Muscle of leg (tissue), 11 donors: Measurements from ENCODE around the gene TAS2R19. TPM values are rescaled to one million over a fixed set of nuclear protein-coding genes. Genes with fewer than 3 reads are reported as not detected.
"Not testable (repeated sequence)": the region's sequence is repeated elsewhere in the genome, so short reads cannot be mapped to it uniquely, and the experiment has no call there.

Experiments used
- DNase-seq: peaks from one replicate; pipeline ENCODE4 v3.0.0; 2013
- H3K27ac ChIP-seq: one replicate; pipeline ENCODE4 v1.5.1; 2013; ENCODE audit warnings: mild to moderate bottlenecking, low read length, control low read depth
- H3K27me3 ChIP-seq: one replicate; pipeline ENCODE4 v1.6.1; 2013; ENCODE audit warnings: low read length; ENCODE audit not compliant: control insufficient read depth, insufficient read depth
- H3K36me3 ChIP-seq: one replicate; pipeline ENCODE4 v1.6.1; 2013; ENCODE audit warnings: low read length; ENCODE audit not compliant: control insufficient read depth, insufficient read depth
- H3K4me1 ChIP-seq: one replicate; pipeline ENCODE4 v1.6.1; 2013; ENCODE audit warnings: low read length; ENCODE audit not compliant: control insufficient read depth, insufficient read depth
- H3K4me3 ChIP-seq: one replicate; pipeline ENCODE4 v1.5.1; 2013; ENCODE audit warnings: low read length, control low read depth
- H3K9me3 ChIP-seq: replicated peaks from 2 replicates; pipeline ENCODE4 v1.6.1; 2013; ENCODE audit warnings: low read depth, low read length; ENCODE audit not compliant: control insufficient read depth
- WGBS: methylation state at CpG from one replicate; pipeline ENCODE4 v1.1.5; 2013; ENCODE audit warnings: missing lambda C conversion rate; ENCODE audit not compliant: insufficient coverage; 5-methylcytosine and 5-hydroxymethylcytosine counted together
- polyA plus RNA-seq, 8 donors: library from polyadenylated mRNA; unstranded; fragments of 120-200 nt; gene quantifications; one replicate each; pipeline versions ENCODE4 v1.2.1 to v1.2.3, GENCODE V29; 2013; ENCODE audit warnings: inconsistent platforms in 1 of 8, low replicate concordance in 1 of 8; ENCODE audit not compliant: insufficient read length in 8 of 8, insufficient read depth in 1 of 8
- total RNA-seq: library from RNA; stranded (reverse); fragments of 120-200 nt; gene quantifications from one replicate; pipeline ENCODE4 v1.2.4, GENCODE V29; 2013

TAS2R19 gene
- total and polyA plus RNA-seq, 9 donors, result 0.58 to 3.6 (median 1.2) TPM

DNA sequence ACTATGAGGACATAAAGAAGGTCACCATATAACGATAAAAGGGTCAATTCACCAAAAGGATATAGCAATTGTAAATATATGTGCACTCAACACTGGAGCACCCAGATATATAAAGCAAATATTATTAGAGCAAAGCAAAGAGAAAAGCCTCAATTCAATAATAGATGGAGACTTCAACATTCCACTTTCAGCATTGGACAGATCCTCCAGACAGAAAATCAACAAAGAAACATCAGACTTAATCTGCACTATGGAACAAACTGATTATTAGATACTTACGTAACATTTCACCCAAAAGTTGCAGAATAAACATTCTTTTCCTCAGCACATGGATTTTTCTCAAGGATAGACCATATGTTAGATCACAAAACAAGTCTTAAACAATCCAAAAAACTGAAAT, 18.9 kb upstream of the TAS2R19 start:
- not testable (repeated sequence) for H3K27ac ChIP-seq, H3K36me3 ChIP-seq, H3K4me3 ChIP-seq, H3K27me3 ChIP-seq, H3K4me1 ChIP-seq, DNase-seq, H3K9me3 ChIP-seq
- WGBS, result 71% methylated on average over 1 of the region's 2 CpGs

DNA sequence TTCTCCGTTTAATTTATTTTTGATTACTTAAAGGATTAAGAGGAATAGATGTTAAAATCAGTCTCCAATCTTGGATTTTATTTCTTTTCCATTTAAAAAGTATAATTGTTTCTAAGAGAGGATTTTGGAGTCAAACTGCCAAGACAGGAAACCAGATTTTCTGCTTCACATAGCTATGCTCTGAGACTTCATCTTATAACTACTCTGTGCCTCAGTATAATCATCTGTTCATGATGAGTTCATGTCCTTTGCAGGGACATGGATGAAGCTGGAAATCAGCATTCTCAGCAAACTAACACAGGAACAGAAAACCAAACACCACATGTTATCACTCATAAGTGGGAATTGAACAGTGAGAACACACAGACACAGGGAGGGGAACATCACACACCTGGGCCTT, 17.7 kb upstream of the TAS2R19 start:
- Histone ChIP-seq H3K27me3 (no peaks in the 10 kb centered on the region), H3K4me3 (no peak overlapping the region), H3K4me1 (no peaks in the 10 kb centered on the region), H3K27ac (no peak overlapping the region), H3K36me3 (no peaks in the 10 kb centered on the region), H3K9me3 (peaks cover 2% of the 10 kb centered on the region)
- no CpG with 5 or more reads among the region's 1 CpG for WGBS
- DNase-seq, result no peak

GRCh38 chr12:11039171-11039570, 16.8 kb upstream of the TAS2R19 start:
- H3K36me3 ChIP-seq, result no peaks in the 10 kb centered on the region
- no peak overlapping the region for H3K27ac ChIP-seq
- H3K4me3 ChIP-seq, result no peak overlapping the region
- H3K9me3 ChIP-seq, result peaks cover 2% of the 10 kb centered on the region
- DNase-seq, result no peak
- H3K27me3 ChIP-seq, result no peaks in the 10 kb centered on the region
- no CpG with 5 or more reads among the region's 3 CpGs for WGBS
- no peaks in the 10 kb centered on the region for H3K4me1 ChIP-seq

GRCh38 chr12:11033959-11034358, 11.5 kb upstream of the TAS2R19 start:
- WGBS, result no CpG with 5 or more reads among the region's 3 CpGs
- H3K27ac ChIP-seq, DNase-seq, H3K27me3 ChIP-seq, H3K9me3 ChIP-seq, H3K4me1 ChIP-seq, H3K36me3 ChIP-seq, H3K4me3 ChIP-seq: not testable (repeated sequence)

DNA sequence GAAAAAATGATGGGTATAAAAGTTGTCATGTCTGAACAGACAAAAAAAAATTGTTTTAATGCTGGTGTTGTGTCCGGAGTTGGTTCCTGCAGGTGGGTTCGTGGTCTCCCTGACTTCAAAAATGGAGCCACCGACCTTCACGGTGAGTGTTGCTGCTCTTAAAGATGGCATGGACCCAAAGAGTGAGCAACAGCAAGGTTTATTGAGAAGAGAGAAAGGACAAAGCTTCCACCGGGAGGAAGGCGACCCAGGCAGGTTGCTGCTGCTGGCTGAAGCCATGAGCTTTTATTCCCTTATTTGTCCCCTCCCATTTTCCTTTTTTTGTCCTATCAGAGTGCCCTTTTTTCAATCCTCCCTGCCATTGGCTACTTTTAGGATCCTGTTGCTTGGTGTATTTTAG, 8.9 kb upstream of the TAS2R19 start, which contains the start of gene TAS2R31:
Gene TAS2R31 (minus strand): TSS at position 101 of the 400 bp plus-strand sequence. CDS start 72 bp downstream, at position 29.
- Histone ChIP-seq H3K36me3 (no peaks in the 10 kb centered on the region), H3K9me3 (no peaks in the 10 kb centered on the region), H3K4me3 (no peak within 1 kb of the TSS), H3K27me3 (no peaks in the 10 kb centered on the region), H3K27ac (no peak within 1 kb of the TSS), H3K4me1 (no peaks in the 10 kb centered on the region)
- 98% methylated on average over 4 of the region's 6 CpGs for WGBS
- no peak for DNase-seq

DNA sequence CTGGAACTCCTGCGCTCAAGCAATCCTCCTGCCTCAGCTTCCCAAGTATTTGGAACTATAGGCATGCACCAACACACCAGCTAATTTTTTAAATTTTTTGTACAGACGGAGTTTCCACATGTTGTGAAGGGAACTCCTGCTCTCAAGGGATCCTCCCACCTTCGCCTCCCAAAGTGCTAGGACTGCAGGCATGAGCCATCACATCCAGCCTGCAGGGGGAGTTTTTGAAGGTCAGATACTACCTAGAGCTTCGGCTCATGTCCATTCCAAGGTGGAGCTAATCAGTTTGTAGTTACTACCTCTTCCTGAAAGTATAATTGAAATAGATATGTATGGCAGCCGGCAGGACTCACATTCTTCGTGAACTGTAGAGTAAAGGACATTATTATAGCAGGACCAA, 3.7 kb upstream of the TAS2R19 start:
- no peak overlapping the region for H3K27ac ChIP-seq
- H3K27me3 ChIP-seq, result no peaks in the 10 kb centered on the region
- no peak overlapping the region for H3K4me3 ChIP-seq
- no CpG with 5 or more reads among the region's 6 CpGs for WGBS
- H3K9me3 ChIP-seq, result peaks cover 2% of the 10 kb centered on the region
- peaks cover 2% of the 10 kb centered on the region for H3K36me3 ChIP-seq
- no peaks in the 10 kb centered on the region for H3K4me1 ChIP-seq
- DNase-seq, result no peak

GRCh38 chr12:11023387-11023786, 967 bp upstream of the TAS2R19 start:
- no CpG with 5 or more reads among the region's 2 CpGs for WGBS
- Histone ChIP-seq H3K36me3 (peaks cover 2% of the 10 kb centered on the region), H3K4me1 (no peaks in the 10 kb centered on the region)

GRCh38 chr12:11016937-11017336, 5.5 kb downstream of the TAS2R19 start:
- Histone ChIP-seq H3K4me3 (no peak overlapping the region), H3K36me3 (peaks cover 8% of the 10 kb centered on the region), H3K4me1 (no peaks in the 10 kb centered on the region), H3K27ac (no peak overlapping the region), H3K9me3 (no peaks in the 10 kb centered on the region), H3K27me3 (no peaks in the 10 kb centered on the region)
- no peak for DNase-seq
- no CpG with 5 or more reads among the region's 1 CpG for WGBS

More at GRCh38 chr12:11023387-11023786, 967 bp upstream of the TAS2R19 start:
- Histone ChIP-seq H3K27me3 (no peaks in the 10 kb centered on the region), H3K27ac (no peak overlapping the region), H3K4me3 (no peak overlapping the region), H3K9me3 (peaks cover 2% of the 10 kb centered on the region)
- DNase-seq, result no peak

DNA sequence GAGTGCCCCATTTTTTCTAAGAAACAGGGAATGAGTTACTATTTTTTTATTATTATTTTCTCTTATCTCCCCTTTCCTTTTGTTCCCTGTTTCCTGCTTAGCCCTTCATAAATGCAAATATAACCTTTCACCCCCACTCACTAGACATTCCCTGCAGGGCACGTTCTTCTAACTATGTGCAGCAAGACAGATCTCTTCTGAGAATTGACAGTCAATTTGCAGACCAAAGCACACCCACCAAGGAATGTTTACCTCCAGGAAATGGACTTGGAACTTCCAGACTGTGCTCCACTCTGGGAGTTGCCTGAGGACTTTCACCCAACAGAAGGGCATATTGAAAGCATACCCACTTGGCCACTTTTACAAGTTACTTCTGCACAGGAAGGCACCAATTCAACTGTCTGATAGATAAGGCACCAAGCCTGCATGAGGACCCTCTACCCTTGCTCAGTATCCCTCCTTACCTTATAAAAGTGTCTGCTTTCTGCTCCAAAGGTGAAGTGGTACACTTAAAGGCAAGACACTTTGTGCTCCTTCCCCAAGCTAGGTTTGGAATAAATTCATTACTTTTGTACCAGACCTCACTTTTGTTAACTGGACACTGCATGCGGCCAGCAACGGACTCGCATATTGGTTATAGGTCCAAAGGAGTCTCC, 6.5 kb downstream of the TAS2R19 start:
- H3K4me1 ChIP-seq, result no peaks in the 10 kb centered on the region
- peaks cover 8% of the 10 kb centered on the region for H3K36me3 ChIP-seq
- no peak for DNase-seq
- no peak overlapping the region for H3K27ac ChIP-seq
- H3K27me3 ChIP-seq, result no peaks in the 10 kb centered on the region
- 71% methylated on average over 1 of the region's 4 CpGs for WGBS
- no peak overlapping the region for H3K4me3 ChIP-seq
- no peaks in the 10 kb centered on the region for H3K9me3 ChIP-seq

DNA sequence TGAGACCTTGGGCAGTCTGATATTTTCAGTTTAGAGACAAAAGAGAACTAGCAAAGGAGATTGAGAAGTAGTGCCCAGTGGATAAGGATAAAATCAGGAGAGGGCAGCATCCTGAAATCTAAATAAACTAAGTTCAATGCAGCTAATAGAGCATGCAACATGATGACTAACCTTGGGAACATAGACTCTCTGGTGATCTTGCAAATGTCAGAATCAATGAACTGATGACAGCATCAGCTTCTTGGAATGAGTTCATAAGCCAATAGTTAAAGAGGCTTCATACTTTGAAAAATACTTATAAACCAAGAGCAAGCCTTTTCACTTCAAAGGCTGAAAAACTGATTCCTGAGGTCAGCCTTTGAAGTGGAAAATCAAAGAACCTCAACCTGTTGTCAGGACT, 8.2 kb downstream of the TAS2R19 start:
- H3K4me1 ChIP-seq, result no peaks in the 10 kb centered on the region
- H3K9me3 ChIP-seq, result no peaks in the 10 kb centered on the region
- no peak overlapping the region for H3K4me3 ChIP-seq
- no peaks in the 10 kb centered on the region for H3K27me3 ChIP-seq
- H3K36me3 ChIP-seq, result peaks cover 8% of the 10 kb centered on the region
- no peak for DNase-seq
- H3K27ac ChIP-seq, result no peak overlapping the region

- Histone ChIP-seq H3K27me3 (no peaks in the 10 kb centered on the region), H3K9me3 (no peaks in the 10 kb centered on the region), H3K27ac (no peak overlapping the region), H3K36me3 (no peaks in the 10 kb centered on the region), H3K4me3 (no peak overlapping the region), H3K4me1 (no peaks in the 10 kb centered on the region)
- WGBS, result no CpG with 5 or more reads among the region's 1 CpG
- DNase-seq, result no peak
These were observed 14.8 kb downstream of the TAS2R19 start for GRCh38 chr12:11007608-11008007.
